AML-193 (cell line): ENCODE data around the gene UPF3B.
A peak's percentile ranks its signal among the peaks of the same experiment; 100 is the strongest.
"Not testable (repeated sequence)": the region's sequence is repeated elsewhere in the genome, so short reads cannot be mapped to it uniquely, and the experiment has no call there.

Experiments
- DNase-seq, 2 experiments: peaks; one replicate each; lab custom pipeline; 2025; lab: John Stamatoyannopoulos, UW

UPF3B gene

GRCh38 chrX:119852382-119853353 is at the start of gene UPF3B:
UPF3B (minus strand) TSS chrX:119852963; CDS start chrX:119852928, 35 bp downstream.
- peak; percentile 88 to 92 for DNase-seq

- DNase-seq = no peak
Measured at GRCh38 chrX:119900976-119901375, 48.2 kb upstream of the UPF3B start.

- no peak for DNase-seq
Measured at GRCh38 chrX:119899125-119899524, 46.4 kb upstream of the UPF3B start.

GRCh38 chrX:119895843-119896326 is 43.1 kb upstream of the UPF3B start, which contains the start of gene AKAP14:
AKAP14 (plus strand) TSS chrX:119895893; CDS start chrX:119903224, 7,331 bp downstream.
- no peak for DNase-seq

GRCh38 chrX:119891961-119892692 is 39.4 kb upstream of the UPF3B start:
- not testable (repeated sequence) for DNase-seq

GRCh38 chrX:119890626-119891025 is 37.9 kb upstream of the UPF3B start:
- DNase-seq = not testable (repeated sequence)

GRCh38 chrX:119887721-119888425 is 35.1 kb upstream of the UPF3B start:
- DNase-seq = no peak

GRCh38 chrX:119885554-119886428 is 33.0 kb upstream of the UPF3B start:
- DNase-seq = no peak

- DNase-seq = peak; percentile 48 to 54
Measured at GRCh38 chrX:119880552-119881437, 28.0 kb upstream of the UPF3B start.

GRCh38 chrX:119880076-119880475 is 27.3 kb upstream of the UPF3B start:
- DNase-seq = no peak

- no peak for DNase-seq
Measured at GRCh38 chrX:119878740-119879139, 26.0 kb upstream of the UPF3B start.

- DNase-seq = peak; percentile 68 to 80
Measured at GRCh38 chrX:119871599-119872395, 19.0 kb upstream of the UPF3B start, which contains the start of the genes NDUFA1 and RNF113A. NDUFA1 (plus strand) TSS chrX:119871832; CDS start chrX:119871912, 80 bp downstream. RNF113A (minus strand) TSS chrX:119871733; CDS start chrX:119871613, 120 bp downstream.

- no peak for DNase-seq
Measured at GRCh38 chrX:119871245-119871598, 18.5 kb upstream of the UPF3B start.

GRCh38 chrX:119870626-119871131 is 17.9 kb upstream of the UPF3B start:
- peak in 1 of 2 experiments; percentile 22 for DNase-seq

- DNase-seq = no peak
Measured at GRCh38 chrX:119853444-119853843, 681 bp upstream of the UPF3B start.

GRCh38 chrX:119833905-119834304 is 18.9 kb downstream of the UPF3B start:
- no peak for DNase-seq

- no peak for DNase-seq
Measured at GRCh38 chrX:119828446-119828845, 24.3 kb downstream of the UPF3B start.

- DNase-seq = no peak
Measured at GRCh38 chrX:119826399-119826959, 26.3 kb downstream of the UPF3B start.
